Upper lobe of left lung (tissue), 6 donors: ENCODE measurements around the gene DOHH. TPM values are rescaled to one million over a fixed set of nuclear protein-coding genes. Genes with fewer than 3 reads are reported as not detected.
A peak's percentile ranks its signal among the peaks of the same experiment; 100 is the strongest.

ENCODE experiments used
- ATAC-seq, 2 donors: fragments of 200-7000 bp; cut with Tn5 transposase; one replicate each; pipeline ENCODE4 v1.9.1; 2022; ENCODE audit warnings: mild to moderate bottlenecking in 2 of 2, moderate library complexity in 2 of 2; ENCODE audit not compliant: low FRiP score in 2 of 2
- DNase-seq, 2 donors: peaks; one replicate each; pipeline ENCODE4 v3.0.0-alpha.2; 2019 to 2020
- H3K27ac ChIP-seq, 4 donors: fragments of 200-600 bp; sonication (generic); one replicate each; pipeline ENCODE4 v1.5.1; 2016 to 2019
- H3K27me3 ChIP-seq, 4 donors: fragments of 200-600 bp; sonication (generic); one replicate each; pipeline ENCODE4 v1.5.1; 2017 to 2019
- H3K36me3 ChIP-seq, 4 donors: fragments of 200-600 bp; sonication (generic); one replicate each; pipeline ENCODE4 v1.5.1; 2016 to 2019
- H3K4me1 ChIP-seq, 4 donors: fragments of 200-600 bp; sonication (generic); one replicate each; pipeline ENCODE4 v1.5.1; 2018 to 2019
- H3K4me3 ChIP-seq, 4 donors: fragments of 200-600 bp; sonication (generic); one replicate each; pipeline ENCODE4 v1.5.1; 2017 to 2019; ENCODE audit warnings: mild to moderate bottlenecking in 2 of 4, moderate library complexity in 1 of 4
- H3K9me3 ChIP-seq, 4 donors: fragments of 200-600 bp; sonication (generic); one replicate each; pipeline ENCODE4 v1.5.1; 2018 to 2019
- CTCF ChIP-seq, 6 experiments: fragments of 450-650 bp in 4 of 6; fragments of 200-600 bp in 2 of 6; sonication (generic) in 2 of 6; IDR thresholded peaks; one replicate each; pipeline ENCODE4 v1.5.1; 2016 to 2019; ENCODE audit warnings: antibody characterized with exemption in 6 of 6
- EP300 ChIP-seq, 4 donors: sonication (generic); formaldehyde crosslinking; IDR thresholded peaks; one replicate each; pipeline ENCODE4 v1.5.1; 2017; ENCODE audit warnings: antibody characterized with exemption in 4 of 4, control low read depth in 2 of 4
- POLR2A ChIP-seq, 4 donors: fragments of 450-650 bp; IDR thresholded peaks; one replicate each; pipeline ENCODE4 v1.5.1; 2016 to 2017; ENCODE audit warnings: antibody characterized with exemption in 4 of 4, mild to moderate bottlenecking in 2 of 4
- POLR2AphosphoS5 ChIP-seq, 2 donors: sonication (generic); formaldehyde crosslinking; IDR thresholded peaks; one replicate each; pipeline ENCODE4 v1.5.1; 2017; ENCODE audit warnings: antibody characterized with exemption in 2 of 2
- WGBS, 2 donors: methylation state at CpG; one replicate each; pipeline ENCODE4 v1.1.5; 2017 to 2018; 5-methylcytosine and 5-hydroxymethylcytosine counted together
- total RNA-seq, 6 donors: library from RNA; depleted of rRNA in 4 of 6; stranded (reverse); fragments of >200 nt in 4 of 6; gene quantifications; one replicate each; pipeline versions ENCODE4 v1.1.0 to v1.2.1, GENCODE V29; 2016 to 2021
- donor health status: DM: no; HTN: no; CAD: no; lungs with moderate emphysema.
- donor health status: DM: no; HTN: yes; CAD: no; lungs with severe emphysema.

The DOHH gene
- total RNA-seq, 6 donors from 2014 or later: 13.3 to 26.8 (median 17.3) TPM

- Histone ChIP-seq H3K27me3 (no peaks in the 10 kb centered on the region), H3K27ac (peak overlapping the region; percentile 86 to 96 (median 88)), H3K4me3 (peak overlapping the region; percentile 86 to 100 (median 98)), H3K36me3 (peaks cover 0 to 21% (median 8%) of the 10 kb centered on the region in 4 donors), H3K9me3 (no peaks in the 10 kb centered on the region), H3K4me1 (peaks cover 15 to 39% (median 19%) of the 10 kb centered on the region in 4 donors)
- DNase-seq (peak in 1 of 2 donors; percentile 30), ATAC-seq (peak in 1 of 2 donors; percentile 18)
- no peak for TF ChIP-seq POLR2A (IDR thresholded peaks at IDR 0.05)
- no peak for TF ChIP-seq CTCF (IDR thresholded peaks at IDR 0.05)
- no peak for TF ChIP-seq POLR2AphosphoS5 (IDR thresholded peaks at IDR 0.05)
- TF ChIP-seq EP300 (IDR thresholded peaks at IDR 0.05): no peak
- 0 to 1% methylated on average over 15 to 43 of the region's 69 CpGs for WGBS, 2 donors
These were observed 6.2 kb upstream of the DOHH start for GRCh38 chr19:3506384-3507340.

- Histone ChIP-seq H3K27me3 (no peaks in the 10 kb centered on the region), H3K4me3 (peak within 1 kb of the TSS; percentile 86 to 100 (median 98)), H3K9me3 (no peaks in the 10 kb centered on the region), H3K36me3 (peaks cover 0 to 14% (median 7%) of the 10 kb centered on the region in 4 donors), H3K4me1 (peaks cover 15 to 44% (median 21%) of the 10 kb centered on the region in 4 donors), H3K27ac (peak within 1 kb of the TSS; percentile 86 to 96 (median 88))
- WGBS, 2 donors: 3 to 5% methylated on average over 15 to 38 of the region's 79 CpGs
- DNase-seq (peak; percentile 100), ATAC-seq (peak; percentile 98)
- peak in 3 of 4 donors; percentile 67 to 80 (median 78) for TF ChIP-seq POLR2A (IDR thresholded peaks at IDR 0.05)
- peak in 1 of 4 donors; percentile 75 for TF ChIP-seq EP300 (IDR thresholded peaks at IDR 0.05)
- peak in 2 of 6 experiments; percentile 21 to 23 for TF ChIP-seq CTCF (IDR thresholded peaks at IDR 0.05)
- TF ChIP-seq POLR2AphosphoS5 (IDR thresholded peaks at IDR 0.05): peak; percentile 69 to 78
These were observed 5.3 kb upstream of the DOHH start, which contains the start of gene FZR1 for GRCh38 chr19:3505598-3506383. TSS of gene FZR1 (plus strand) at chr19:3506311. CDS start at chr19:3522990, 16,679 bp downstream.

- ATAC-seq: no peak
- H3K36me3 ChIP-seq: peaks cover 0 to 5% (median 3%) of the 10 kb centered on the region in 4 donors
- WGBS, 2 donors: 71 to 85% methylated on average over 5 of the region's 5 CpGs
- DNase-seq: no peak
- no peaks in the 10 kb centered on the region for H3K27me3 ChIP-seq
- H3K27ac ChIP-seq: peak overlapping the region in 2 of 4 donors; percentile 78 to 96
- H3K4me1 ChIP-seq: peaks cover 18 to 49% (median 25%) of the 10 kb centered on the region in 4 donors
- no peak overlapping the region for H3K4me3 ChIP-seq
- TF ChIP-seq EP300 (IDR thresholded peaks at IDR 0.05) (no peak), CTCF (IDR thresholded peaks at IDR 0.05) (no peak), POLR2AphosphoS5 (IDR thresholded peaks at IDR 0.05) (no peak), POLR2A (IDR thresholded peaks at IDR 0.05) (no peak)
- H3K9me3 ChIP-seq: no peaks in the 10 kb centered on the region
These were observed 4.3 kb upstream of the DOHH start for GRCh38 chr19:3504735-3505134.

GRCh38 chr19:3503036-3503572, 2.6 kb upstream of the DOHH start:
- WGBS, 2 donors: 80 to 88% methylated on average over 13 of the region's 13 CpGs
- TF ChIP-seq POLR2A (IDR thresholded peaks at IDR 0.05) (no peak), POLR2AphosphoS5 (IDR thresholded peaks at IDR 0.05) (no peak), EP300 (IDR thresholded peaks at IDR 0.05) (no peak), CTCF (IDR thresholded peaks at IDR 0.05) (no peak)
- Histone ChIP-seq H3K27ac (no peak overlapping the region), H3K36me3 (no peaks in the 10 kb centered on the region), H3K4me1 (peaks cover 18 to 50% (median 27%) of the 10 kb centered on the region in 4 donors), H3K27me3 (no peaks in the 10 kb centered on the region), H3K9me3 (no peaks in the 10 kb centered on the region), H3K4me3 (no peak overlapping the region)
- ATAC-seq: no peak
- DNase-seq: no peak
